HG02973 (cell line): ENCODE measurements around the gene PNCK.
"Not testable (repeated sequence)": the region's sequence is repeated elsewhere in the genome, so short reads cannot be mapped to it uniquely, and the experiment has no call there.

Experiments used
- ATAC-seq: cut with Tn5 transposase; IDR thresholded peaks from one replicate; pipeline ENCODE4 v1.9.1; 2021; ENCODE audit warnings: moderate library complexity; ENCODE audit not compliant: unreplicated experiment

The PNCK gene

GRCh38 chrX:153673428-153674218 is at the start of gene PNCK:
TSS of gene PNCK (minus strand) at chrX:153673813. CDS start at chrX:153673076, 737 bp downstream.
- ATAC-seq: no peak

GRCh38 chrX:153722704-153723350 is 49.2 kb upstream of the PNCK start:
- no peak for ATAC-seq

- no peak for ATAC-seq
Measured at GRCh38 chrX:153719701-153720100, 46.1 kb upstream of the PNCK start.

GRCh38 chrX:153719238-153719637 is 45.6 kb upstream of the PNCK start:
- ATAC-seq: no peak

GRCh38 chrX:153717445-153717844 is 43.8 kb upstream of the PNCK start:
- ATAC-seq: no peak

- ATAC-seq: no peak
Measured at GRCh38 chrX:153714256-153714655, 40.6 kb upstream of the PNCK start.

GRCh38 chrX:153709726-153710674 is 36.4 kb upstream of the PNCK start:
- no peak for ATAC-seq

- ATAC-seq: no peak
Measured at GRCh38 chrX:153708415-153708814, 34.8 kb upstream of the PNCK start.

DNA sequence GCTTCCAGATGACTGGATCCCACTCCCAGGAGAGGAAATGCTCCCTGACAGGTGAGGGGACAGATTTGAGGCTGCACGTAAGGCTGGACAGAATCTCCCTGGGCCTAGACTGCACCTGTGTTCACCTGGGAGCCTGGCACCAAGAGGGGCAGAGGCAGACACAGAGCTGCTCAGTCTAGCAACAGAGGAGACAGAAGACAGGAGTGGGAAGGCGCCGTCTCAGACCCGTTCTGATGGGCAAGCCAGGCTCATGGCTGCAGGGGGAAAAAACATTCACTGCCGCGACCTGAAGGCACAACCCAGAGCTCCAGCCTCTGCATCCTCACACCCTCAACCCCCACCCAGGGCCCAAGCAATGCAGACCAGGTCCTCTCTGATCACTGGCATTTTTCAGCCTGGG is 33.8 kb upstream of the PNCK start:
- no peak for ATAC-seq

- no peak for ATAC-seq
Measured at GRCh38 chrX:153706799-153707198, 33.2 kb upstream of the PNCK start.

DNA sequence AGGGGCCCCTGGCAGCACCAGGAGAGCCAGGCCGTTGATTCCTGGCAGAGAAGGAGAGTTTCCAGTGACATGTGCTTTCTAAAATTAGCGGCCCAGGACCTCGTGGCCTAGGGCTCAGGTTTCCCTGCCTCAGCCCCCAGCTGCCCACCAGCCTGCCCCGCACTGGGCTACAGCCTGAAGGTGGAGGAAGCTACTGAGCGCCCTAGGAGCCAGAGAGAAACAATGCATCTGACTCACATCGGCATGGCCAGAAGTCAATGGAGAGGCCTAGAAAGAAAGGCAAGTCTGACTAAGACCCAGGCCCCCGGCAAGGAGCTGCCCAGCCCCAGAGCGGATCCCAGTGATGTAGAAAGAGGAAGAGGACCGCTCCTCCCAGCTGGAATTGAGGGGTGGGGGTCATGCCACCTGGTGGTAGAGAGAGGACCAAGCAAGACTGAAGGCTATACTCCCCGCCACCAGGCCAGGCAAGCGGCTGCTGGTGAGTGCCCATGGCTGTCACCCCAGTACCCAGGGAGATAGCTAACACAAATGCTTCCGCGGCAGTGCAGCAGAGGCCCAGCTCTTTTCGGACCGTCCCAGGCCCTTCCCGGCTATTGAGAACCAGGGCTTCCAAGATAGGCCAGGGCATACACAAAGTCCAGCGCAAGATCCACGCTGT is 31.9 kb upstream of the PNCK start:
- not testable (repeated sequence) for ATAC-seq

DNA sequence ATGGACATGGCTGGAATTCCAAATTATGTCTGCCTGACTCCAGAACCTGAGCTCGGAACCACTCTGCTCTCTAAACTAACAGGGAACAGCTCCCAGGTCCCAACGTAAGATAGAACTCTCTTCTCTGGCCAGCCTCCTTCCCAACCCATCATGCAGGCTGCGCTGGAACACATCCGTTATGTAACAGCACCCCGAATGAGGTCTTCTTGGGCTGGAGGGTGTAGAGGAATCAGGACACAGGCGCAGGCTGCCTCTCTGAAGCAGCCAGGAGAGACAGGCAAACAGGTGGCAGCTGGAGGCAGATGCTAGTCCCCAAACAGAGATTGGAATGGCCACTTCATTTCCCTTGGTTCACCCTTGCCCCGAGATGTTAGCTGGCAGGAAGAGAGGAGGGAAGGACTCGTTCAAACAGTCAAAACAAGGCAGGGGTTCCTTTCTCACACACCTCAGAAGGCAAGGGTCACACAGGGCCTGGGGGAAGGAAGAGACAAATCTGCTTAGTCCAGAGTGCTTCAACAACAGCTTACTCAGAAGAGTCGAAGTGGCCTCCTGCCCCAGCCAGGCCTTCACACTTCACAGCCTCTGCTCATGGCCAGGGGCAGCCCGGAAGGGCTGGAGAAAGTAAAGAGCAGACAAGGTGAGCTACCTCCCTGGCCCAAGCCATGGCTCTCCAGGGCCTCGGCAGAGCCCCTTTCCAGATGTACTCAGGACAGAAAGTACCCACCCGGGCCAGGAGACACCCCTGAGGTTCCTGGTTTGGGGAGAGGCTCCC is 31.2 kb upstream of the PNCK start:
- ATAC-seq: not testable (repeated sequence)

- no peak for ATAC-seq
Measured at GRCh38 chrX:153704021-153704526, 30.5 kb upstream of the PNCK start.

DNA sequence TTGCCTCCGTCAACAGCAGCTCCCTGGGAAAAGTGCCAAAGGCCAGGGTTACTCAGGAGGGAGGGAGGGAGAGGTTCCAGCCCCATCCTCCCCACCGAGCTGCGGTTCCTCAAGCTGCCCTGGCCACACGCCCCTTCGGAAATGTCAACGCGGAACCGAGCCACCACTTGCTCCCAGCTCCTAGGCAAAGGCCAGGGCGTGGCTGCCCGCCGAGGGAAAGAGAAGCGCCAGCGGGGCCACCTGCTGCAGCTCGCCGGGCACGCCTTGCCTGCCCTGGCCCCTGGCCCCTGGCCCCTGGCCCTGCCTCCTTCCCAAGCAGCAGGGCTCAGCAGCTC is 29.4 kb upstream of the PNCK start:
- ATAC-seq: no peak

GRCh38 chrX:153702336-153703035 is 28.9 kb upstream of the PNCK start:
- ATAC-seq: no peak

DNA sequence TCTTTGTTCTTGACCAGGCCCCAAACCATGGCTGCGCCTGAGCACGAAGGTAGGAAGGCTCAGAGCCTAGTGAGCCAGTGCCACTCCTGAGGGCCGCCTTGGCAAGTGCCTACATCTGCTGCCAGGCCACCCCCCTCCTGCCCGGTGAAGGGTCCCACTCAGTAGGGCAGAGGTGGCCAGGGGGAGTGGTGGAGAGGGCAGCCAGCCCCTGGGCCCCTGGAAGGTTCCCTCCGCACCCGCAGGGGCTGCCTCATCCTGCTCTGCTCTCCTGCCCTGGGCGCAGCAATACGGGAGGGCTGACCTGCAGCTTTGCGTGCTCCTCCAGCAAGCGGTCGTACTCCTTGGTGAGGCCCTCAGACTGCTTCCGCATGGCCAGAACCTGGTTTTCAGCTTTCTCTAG is 28.1 kb upstream of the PNCK start:
- ATAC-seq: no peak

DNA sequence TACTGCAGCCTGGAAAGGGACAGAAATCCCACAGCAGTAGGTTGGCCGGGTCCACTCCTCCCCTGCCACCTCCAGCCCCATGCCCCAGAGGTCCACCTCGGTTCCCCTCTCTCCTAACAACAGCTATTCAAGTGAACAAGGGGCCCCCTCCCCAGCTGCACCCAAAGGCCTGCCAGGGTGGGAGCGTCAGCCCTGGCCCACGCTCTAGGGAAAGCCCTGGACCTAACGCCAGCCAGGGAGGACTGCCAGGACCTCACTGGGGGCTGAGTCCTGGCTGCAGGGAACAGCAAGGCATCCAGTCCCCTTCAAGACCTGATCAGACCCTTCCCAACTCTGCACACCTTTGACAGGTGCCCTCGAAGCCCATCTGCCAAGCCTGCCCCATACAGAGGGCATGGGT is 27.4 kb upstream of the PNCK start:
- ATAC-seq: no peak

DNA sequence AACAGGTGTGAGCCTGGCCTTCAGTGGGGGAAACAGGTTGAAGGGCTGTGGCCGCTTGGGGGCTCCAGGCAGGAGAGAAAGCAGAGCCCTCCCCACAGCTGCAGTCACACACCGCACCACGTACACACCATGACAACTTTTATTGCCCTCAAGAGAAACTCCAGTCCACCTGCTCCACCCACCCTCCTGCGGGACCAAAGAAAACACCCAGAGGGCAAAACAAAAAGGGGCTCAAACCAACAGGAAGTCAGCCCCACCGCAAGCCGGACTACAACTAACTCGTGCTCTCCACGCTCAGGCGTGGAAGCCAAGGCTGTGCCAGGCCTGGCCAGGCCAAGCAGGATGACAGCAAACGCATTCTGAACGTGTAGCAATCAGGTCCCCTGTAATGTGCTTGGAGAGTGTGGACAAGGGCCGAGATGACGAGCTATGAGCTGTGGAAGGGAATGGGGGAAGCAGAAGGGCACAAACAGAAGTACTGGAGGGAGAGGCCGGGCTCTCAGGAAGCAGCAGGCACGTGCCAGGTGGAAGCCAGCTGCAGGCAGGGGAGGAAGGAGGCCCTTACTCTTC is 26.8 kb upstream of the PNCK start:
- ATAC-seq: no peak

GRCh38 chrX:153699784-153700371 is 26.3 kb upstream of the PNCK start:
- not testable (repeated sequence) for ATAC-seq
